Neural cell (in vitro differentiated cells): ENCODE data around the gene ELFN1. TPM values are rescaled to one million over a fixed set of nuclear protein-coding genes. Genes with fewer than 3 reads are reported as not detected.
A peak's percentile ranks its signal among the peaks of the same experiment; 100 is the strongest.

Experiments used
- H2AFZ ChIP-seq: fragments of 200-600, 300-800 bp; sonication (generic), shearing (Covaris generic); 2 replicates; pipeline ENCODE4 v1.6.0; 2014; ENCODE audit warnings: low read depth, mild to moderate bottlenecking, antibody characterized with exemption, low read length, moderate library complexity
- H3F3A ChIP-seq: fragments of 200-600 bp; shearing (Covaris generic); 2 replicates; pipeline ENCODE4 v1.6.1; 2016; ENCODE audit warnings: mild to moderate bottlenecking, moderate library complexity, mixed read lengths, antibody characterized with exemption, low read length; ENCODE audit not compliant: insufficient read depth, poor library complexity, severe bottlenecking
- H3K27ac ChIP-seq: fragments of 200-600, 300-800 bp; sonication (generic), shearing (Covaris generic); 2 replicates; pipeline ENCODE4 v1.5.1; 2014; ENCODE audit warnings: mild to moderate bottlenecking, low read length, moderate library complexity
- H3K27me3 ChIP-seq: fragments of 300-800, 200-600 bp; sonication (generic), shearing (Covaris generic); 2 replicates; pipeline ENCODE4 v1.6.0; 2014; ENCODE audit warnings: mild to moderate bottlenecking, low read depth, low read length, moderate library complexity; ENCODE audit not compliant: insufficient read depth
- H3K36me3 ChIP-seq: fragments of 300-800, 200-600 bp; sonication (generic), shearing (Covaris generic); 2 replicates; pipeline ENCODE4 v1.5.1; 2014; ENCODE audit warnings: mild to moderate bottlenecking, antibody characterized with exemption, low read length, moderate library complexity; ENCODE audit not compliant: insufficient read depth
- H3K4me2 ChIP-seq: fragments of 300-800, 200-600 bp; sonication (generic), shearing (Covaris generic); 2 replicates; pipeline ENCODE4 v1.6.0; 2014; ENCODE audit warnings: mild to moderate bottlenecking, low read length
- H3K4me3 ChIP-seq: fragments of 300-800, 200-600 bp; sonication (generic), shearing (Covaris generic); 2 replicates; pipeline ENCODE4 v1.5.1; 2014; ENCODE audit warnings: mild to moderate bottlenecking, low read length, moderate library complexity
- H3K79me2 ChIP-seq: fragments of 200-600 bp; shearing (Covaris generic); replicated peaks from 2 replicates; pipeline ENCODE4 v1.6.0; 2014; ENCODE audit warnings: mild to moderate bottlenecking, low read length, moderate library complexity; ENCODE audit not compliant: insufficient read depth
- H3K9ac ChIP-seq: fragments of 300-800, 200-600 bp; sonication (generic), shearing (Covaris generic); 2 replicates; pipeline ENCODE4 v1.6.1; 2016; ENCODE audit warnings: mild to moderate bottlenecking, low read length, mixed read lengths
- H3K9me2 ChIP-seq: fragments of 200-600 bp; shearing (Covaris generic); 2 replicates; pipeline ENCODE4 v1.6.1; 2016; ENCODE audit warnings: mild to moderate bottlenecking, low read length, mixed read lengths; ENCODE audit not compliant: insufficient read depth
- H3K9me3 ChIP-seq: fragments of 200-600, 300-800 bp; sonication (generic), shearing (Covaris generic); 2 replicates; pipeline ENCODE4 v1.6.1; 2016; ENCODE audit warnings: mild to moderate bottlenecking, mixed run types, low read length, moderate library complexity, mixed read lengths
- H4K20me1 ChIP-seq: fragments of 200-600 bp; shearing (Covaris generic); 2 replicates; pipeline ENCODE4 v1.6.1; 2016; ENCODE audit warnings: mild to moderate bottlenecking, mixed run types; ENCODE audit not compliant: insufficient read depth
- EP300 ChIP-seq: fragments of 450-650 bp; conservative IDR thresholded peaks from 2 replicates; pipeline ENCODE4 v1.6.1; 2014; ENCODE audit warnings: antibody characterized with exemption, mild to moderate bottlenecking, moderate library complexity; ENCODE audit not compliant: poor library complexity, severe bottlenecking
- EZH2 ChIP-seq: fragments of 200-600, 300-800 bp; shearing (Covaris generic), sonication (generic); IDR thresholded peaks from 2 replicates; pipeline ENCODE4 v1.6.1; 2014; ENCODE audit warnings: antibody characterized with exemption, low read length, borderline replicate concordance, mild to moderate bottlenecking; ENCODE audit not compliant: insufficient read depth, poor library complexity, severe bottlenecking
- MXI1 ChIP-seq: fragments of 450-650 bp; conservative IDR thresholded peaks from 2 replicates; pipeline ENCODE4 v1.6.1; 2014; ENCODE audit warnings: antibody characterized with exemption, mild to moderate bottlenecking; ENCODE audit not compliant: poor library complexity, severe bottlenecking
- POLR2AphosphoS5 ChIP-seq: IDR thresholded peaks from 2 replicates; pipeline ENCODE4 v1.6.1; 2012
- RAD21 ChIP-seq: fragments of 450-650 bp; conservative IDR thresholded peaks from 2 replicates; pipeline ENCODE4 v1.6.1; 2014; ENCODE audit warnings: antibody characterized with exemption, mild to moderate bottlenecking, moderate library complexity
- REST ChIP-seq: IDR thresholded peaks from 2 replicates; pipeline ENCODE4 v1.6.1; 2012; ENCODE audit warnings: borderline replicate concordance
- SMC3 ChIP-seq: fragments of 450-650 bp; conservative IDR thresholded peaks from 2 replicates; pipeline ENCODE4 v1.6.1; 2014; ENCODE audit warnings: antibody characterized with exemption, mild to moderate bottlenecking, moderate library complexity; ENCODE audit not compliant: poor library complexity
- TAF1 ChIP-seq: IDR thresholded peaks from 2 replicates; pipeline ENCODE4 v1.6.1; 2012; ENCODE audit warnings: low read depth
- polyA plus RNA-seq: library from polyadenylated mRNA; depleted of rRNA; stranded (reverse); fragments of >200 nt; gene quantifications from 2 replicates; pipeline ENCODE4 v1.2.3, GENCODE V29; 2014
- TF ChIP-seq, protein P1 (sequence below): fragments of 450-650 bp; IDR thresholded peaks from 2 replicates; pipeline ENCODE4 v1.5.1; 2014; ENCODE audit warnings: antibody characterized with exemption, mild to moderate bottlenecking, moderate library complexity; ENCODE audit not compliant: poor library complexity, severe bottlenecking

Gene ELFN1
- polyA plus RNA-seq, 1 donor from 2014 or later, result 11.8 TPM

DNA sequence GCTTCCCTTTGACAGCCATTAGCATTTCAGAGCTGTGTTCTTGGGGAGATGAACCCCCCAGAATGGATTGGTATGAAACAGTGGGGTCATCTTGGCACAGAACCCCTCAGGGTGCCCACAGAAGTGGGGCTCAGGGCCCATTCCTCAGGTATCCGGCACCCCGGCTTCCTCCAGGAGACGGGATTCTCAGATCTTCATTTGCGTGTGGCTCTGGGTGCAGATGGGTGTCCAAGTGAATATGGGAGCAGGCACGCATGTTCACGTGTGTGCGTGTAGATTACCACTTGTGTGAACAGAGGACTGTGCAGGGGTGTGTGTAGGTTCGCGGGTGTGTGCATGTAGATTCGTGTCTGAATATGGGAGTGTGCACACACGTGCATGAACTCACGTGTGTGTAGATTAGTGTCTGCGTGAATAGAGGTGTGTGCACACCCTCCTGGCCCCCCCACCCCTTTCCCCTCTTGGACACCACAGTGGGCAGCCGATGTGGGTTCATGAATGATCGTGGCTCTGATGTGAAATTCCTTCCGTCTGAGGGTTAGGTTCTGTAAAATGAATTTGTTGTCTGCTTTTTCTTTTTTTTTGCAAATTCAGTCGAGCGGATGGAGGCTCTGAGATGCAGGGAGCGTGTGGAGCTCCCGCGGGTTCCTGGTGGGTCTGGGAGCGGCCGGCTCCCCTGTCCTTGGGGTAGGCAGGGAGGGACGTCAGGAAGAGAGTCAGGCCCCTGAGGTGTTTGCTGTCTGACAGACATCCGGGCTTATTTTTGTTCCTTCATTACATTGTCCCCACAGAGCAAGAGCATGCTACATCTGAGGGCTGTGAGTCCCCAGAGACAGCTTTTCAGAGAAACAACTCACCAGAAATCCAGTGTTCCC lies 7.4 kb downstream of the ELFN1 start:
- Histone ChIP-seq H3K36me3 (no peaks in the 10 kb centered on the region), H3K4me3 (peak overlapping the region; percentile 18), H4K20me1 (no peaks in the 10 kb centered on the region), H3K9ac (peak overlapping the region; percentile 26), H2AFZ (no peak overlapping the region), H3K27me3 (no peaks in the 10 kb centered on the region), H3K27ac (peak overlapping the region; percentile 12), H3K4me2 (no peak overlapping the region), H3K79me2 (peaks cover 41% of the 10 kb centered on the region), H3K9me3 (no peaks in the 10 kb centered on the region), H3K9me2 (no peaks in the 10 kb centered on the region), H3F3A (no peaks in the 10 kb centered on the region)
- TF ChIP-seq EP300 (no peak), MXI1 (no peak), REST (no peak), SMC3 (no peak), TAF1 (no peak), POLR2AphosphoS5 (no peak), EZH2 (no peak)
- TF ChIP-seq, protein P1, sequence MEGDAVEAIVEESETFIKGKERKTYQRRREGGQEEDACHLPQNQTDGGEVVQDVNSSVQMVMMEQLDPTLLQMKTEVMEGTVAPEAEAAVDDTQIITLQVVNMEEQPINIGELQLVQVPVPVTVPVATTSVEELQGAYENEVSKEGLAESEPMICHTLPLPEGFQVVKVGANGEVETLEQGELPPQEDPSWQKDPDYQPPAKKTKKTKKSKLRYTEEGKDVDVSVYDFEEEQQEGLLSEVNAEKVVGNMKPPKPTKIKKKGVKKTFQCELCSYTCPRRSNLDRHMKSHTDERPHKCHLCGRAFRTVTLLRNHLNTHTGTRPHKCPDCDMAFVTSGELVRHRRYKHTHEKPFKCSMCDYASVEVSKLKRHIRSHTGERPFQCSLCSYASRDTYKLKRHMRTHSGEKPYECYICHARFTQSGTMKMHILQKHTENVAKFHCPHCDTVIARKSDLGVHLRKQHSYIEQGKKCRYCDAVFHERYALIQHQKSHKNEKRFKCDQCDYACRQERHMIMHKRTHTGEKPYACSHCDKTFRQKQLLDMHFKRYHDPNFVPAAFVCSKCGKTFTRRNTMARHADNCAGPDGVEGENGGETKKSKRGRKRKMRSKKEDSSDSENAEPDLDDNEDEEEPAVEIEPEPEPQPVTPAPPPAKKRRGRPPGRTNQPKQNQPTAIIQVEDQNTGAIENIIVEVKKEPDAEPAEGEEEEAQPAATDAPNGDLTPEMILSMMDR, result no peak

GRCh38 chr7:1678081-1678543 lies 8.0 kb downstream of the ELFN1 start:
- Histone ChIP-seq H3K27me3 (no peaks in the 10 kb centered on the region), H3K4me3 (no peak overlapping the region), H3K9ac (no peak overlapping the region), H3K27ac (no peak overlapping the region), H3K9me2 (no peaks in the 10 kb centered on the region), H3K9me3 (no peaks in the 10 kb centered on the region), H3K4me2 (no peak overlapping the region), H3K36me3 (no peaks in the 10 kb centered on the region), H2AFZ (no peak overlapping the region), H3F3A (no peaks in the 10 kb centered on the region), H3K79me2 (peaks cover 39% of the 10 kb centered on the region), H4K20me1 (no peaks in the 10 kb centered on the region)
- TF ChIP-seq, protein P1, result no peak
- TF ChIP-seq TAF1 (no peak), EZH2 (no peak), MXI1 (no peak), REST (no peak), RAD21 (no peak)
